ENCODE results near the gene DAB2IP.

Gene DAB2IP

DNA sequence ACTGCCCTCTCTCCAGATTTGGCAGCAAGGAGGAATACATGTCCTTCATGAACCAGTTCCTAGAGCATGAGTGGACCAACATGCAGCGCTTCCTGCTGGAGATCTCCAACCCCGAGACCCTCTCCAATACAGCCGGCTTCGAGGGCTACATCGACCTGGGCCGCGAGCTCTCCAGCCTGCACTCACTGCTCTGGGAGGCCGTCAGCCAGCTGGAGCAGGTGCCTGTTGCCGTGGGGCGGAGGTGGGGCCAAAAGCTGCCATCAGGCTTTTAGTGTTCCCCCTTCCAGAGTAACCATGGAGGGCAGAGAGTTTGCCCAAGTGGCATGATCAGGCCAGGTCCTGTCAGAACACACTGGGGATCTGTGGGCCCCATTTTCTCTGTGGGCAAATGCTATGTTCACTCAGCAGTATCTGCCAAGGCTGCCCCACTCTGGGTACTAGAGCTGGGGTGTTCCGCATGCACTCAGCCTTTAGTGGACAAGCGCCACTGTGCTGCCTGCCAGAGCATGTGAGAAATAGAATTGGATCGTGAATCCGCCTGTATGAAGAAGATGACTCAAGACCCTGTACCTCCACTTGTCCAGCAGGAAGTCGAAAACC lies 117.1 kb downstream of the DAB2IP start:
- H3K36me3 ChIP-seq (ENCODE audit: control insufficient read depth, insufficient read depth, low read length), result peaks cover 40% of the 10 kb centered on the region
- no peaks in the 10 kb centered on the region for H3K27me3 ChIP-seq (ENCODE audit: control insufficient read depth, insufficient read depth, low read length, poor library complexity, severe bottlenecking)
- no peak overlapping the region for H3K4me3 ChIP-seq (ENCODE audit: insufficient read depth, low read depth, low read length)
- H3K9me3 ChIP-seq (ENCODE audit: control insufficient read depth, low read length), result no peaks in the 10 kb centered on the region
- peaks cover 5% of the 10 kb centered on the region for H3K4me1 ChIP-seq (ENCODE audit: control insufficient read depth, insufficient read depth, low read length)
- peak overlapping the region; percentile 16 for H3K27ac ChIP-seq (ENCODE audit: insufficient read depth, low read depth, low read length, poor library complexity, severe bottlenecking)
- WGBS, 2 experiments, result 94 to 95% methylated on average over 15 of the region's 15 CpGs

DNA sequence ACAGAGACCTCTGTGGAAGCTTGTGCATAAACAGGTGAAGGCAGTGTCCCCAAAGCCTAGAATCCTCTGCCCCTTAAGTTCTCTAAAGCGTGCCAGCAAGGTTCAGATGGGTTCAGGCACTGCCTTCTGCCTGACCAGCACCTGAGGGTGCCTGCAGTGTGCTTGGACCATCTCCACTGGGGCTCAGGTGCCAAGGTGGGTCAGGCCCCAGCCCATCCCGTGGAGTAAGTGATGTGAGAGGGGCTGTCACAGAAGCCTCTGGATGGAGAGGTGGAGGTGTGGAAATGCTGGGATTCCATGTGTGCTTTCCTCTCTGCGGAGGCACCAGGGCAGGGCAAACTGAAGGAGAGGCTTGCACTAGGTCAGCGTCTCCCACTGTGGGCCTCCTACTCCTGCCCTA lies 118.5 kb downstream of the DAB2IP start:
- peaks cover 44% of the 10 kb centered on the region for H3K36me3 ChIP-seq (ENCODE audit: control insufficient read depth, insufficient read depth, low read length)
- peaks cover 5% of the 10 kb centered on the region for H3K4me1 ChIP-seq (ENCODE audit: control insufficient read depth, insufficient read depth, low read length)
- no peak overlapping the region for H3K27ac ChIP-seq (ENCODE audit: insufficient read depth, low read depth, low read length, poor library complexity, severe bottlenecking)
- WGBS, 2 experiments, result 94 to 96% methylated on average over 4 of the region's 4 CpGs
- H3K4me3 ChIP-seq (ENCODE audit: insufficient read depth, low read depth, low read length), result no peak overlapping the region
- no peaks in the 10 kb centered on the region for H3K27me3 ChIP-seq (ENCODE audit: control insufficient read depth, insufficient read depth, low read length, poor library complexity, severe bottlenecking)
- H3K9me3 ChIP-seq (ENCODE audit: control insufficient read depth, low read length), result no peaks in the 10 kb centered on the region

GRCh38 chr9:121770415-121771273 lies 119.2 kb downstream of the DAB2IP start:
- 95 to 96% methylated on average over 10 of the region's 10 CpGs for WGBS, 2 experiments
- peaks cover 5% of the 10 kb centered on the region for H3K4me1 ChIP-seq (ENCODE audit: control insufficient read depth, insufficient read depth, low read length)
- H3K27me3 ChIP-seq (ENCODE audit: control insufficient read depth, insufficient read depth, low read length, poor library complexity, severe bottlenecking), result no peaks in the 10 kb centered on the region
- no peak overlapping the region for H3K4me3 ChIP-seq (ENCODE audit: insufficient read depth, low read depth, low read length)
- no peaks in the 10 kb centered on the region for H3K9me3 ChIP-seq (ENCODE audit: control insufficient read depth, low read length)
- peaks cover 51% of the 10 kb centered on the region for H3K36me3 ChIP-seq (ENCODE audit: control insufficient read depth, insufficient read depth, low read length)
- H3K27ac ChIP-seq (ENCODE audit: insufficient read depth, low read depth, low read length, poor library complexity, severe bottlenecking), result no peak overlapping the region

GRCh38 chr9:121771418-121771817 lies 120.0 kb downstream of the DAB2IP start:
- H3K36me3 ChIP-seq (ENCODE audit: control insufficient read depth, insufficient read depth, low read length), result peaks cover 54% of the 10 kb centered on the region

DNA sequence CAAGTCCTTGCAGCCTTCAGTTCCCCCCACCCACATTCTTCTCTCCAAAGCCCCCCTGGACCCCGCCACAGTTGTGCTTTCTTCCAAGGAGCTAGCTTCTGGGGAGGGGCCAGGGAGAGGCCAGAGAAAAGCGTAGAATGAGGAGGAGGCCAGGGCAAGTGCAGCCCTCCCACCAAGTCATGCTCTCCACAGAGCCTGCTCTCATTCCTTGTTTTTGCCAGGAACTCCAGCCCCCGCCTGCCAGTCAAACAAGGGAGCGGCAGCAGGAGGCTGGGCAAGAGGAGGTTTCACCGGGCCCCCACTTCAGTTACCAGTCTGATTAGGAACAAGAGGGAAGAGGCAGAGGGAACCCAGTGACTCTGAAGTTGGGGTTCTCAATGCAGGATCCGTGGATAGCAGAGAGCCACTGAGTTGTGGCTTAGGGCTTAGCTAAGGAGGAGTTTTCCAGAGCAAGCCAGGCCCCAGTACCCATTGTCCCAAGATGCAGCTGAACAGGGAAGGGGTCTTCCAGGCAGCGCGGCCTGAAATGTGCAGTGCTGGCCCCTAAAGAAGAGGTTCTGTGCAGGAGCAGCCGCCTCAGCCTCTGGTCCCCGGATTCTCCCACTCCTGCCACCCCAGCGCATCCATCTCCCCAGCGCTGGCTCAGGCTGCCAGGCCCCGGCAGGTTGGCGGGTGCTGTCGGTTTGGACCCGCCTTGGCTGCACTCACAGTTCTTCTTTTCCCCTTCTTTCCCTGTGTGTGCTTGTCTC lies 120.6 kb downstream of the DAB2IP start:
- Histone ChIP-seq H3K36me3 (ENCODE audit: control insufficient read depth, insufficient read depth, low read length) (peaks cover 57% of the 10 kb centered on the region), H3K27me3 (ENCODE audit: control insufficient read depth, insufficient read depth, low read length, poor library complexity, severe bottlenecking) (no peaks in the 10 kb centered on the region), H3K9me3 (ENCODE audit: control insufficient read depth, low read length) (no peaks in the 10 kb centered on the region), H3K4me1 (ENCODE audit: control insufficient read depth, insufficient read depth, low read length) (peaks cover 5% of the 10 kb centered on the region), H3K4me3 (ENCODE audit: insufficient read depth, low read depth, low read length) (no peak overlapping the region), H3K27ac (ENCODE audit: insufficient read depth, low read depth, low read length, poor library complexity, severe bottlenecking) (peak overlapping the region; percentile 8)
- WGBS, 2 experiments, result 93 to 94% methylated on average over 16 of the region's 16 CpGs

More at GRCh38 chr9:121771418-121771817, 120.0 kb downstream of the DAB2IP start:
- Histone ChIP-seq H3K4me3 (ENCODE audit: insufficient read depth, low read depth, low read length) (no peak overlapping the region), H3K9me3 (ENCODE audit: control insufficient read depth, low read length) (no peaks in the 10 kb centered on the region), H3K27ac (ENCODE audit: insufficient read depth, low read depth, low read length, poor library complexity, severe bottlenecking) (peak overlapping the region; percentile 8), H3K27me3 (ENCODE audit: control insufficient read depth, insufficient read depth, low read length, poor library complexity, severe bottlenecking) (no peaks in the 10 kb centered on the region), H3K4me1 (ENCODE audit: control insufficient read depth, insufficient read depth, low read length) (peaks cover 5% of the 10 kb centered on the region)
- 88 to 90% methylated on average over 5 of the region's 5 CpGs for WGBS, 2 experiments

DNA sequence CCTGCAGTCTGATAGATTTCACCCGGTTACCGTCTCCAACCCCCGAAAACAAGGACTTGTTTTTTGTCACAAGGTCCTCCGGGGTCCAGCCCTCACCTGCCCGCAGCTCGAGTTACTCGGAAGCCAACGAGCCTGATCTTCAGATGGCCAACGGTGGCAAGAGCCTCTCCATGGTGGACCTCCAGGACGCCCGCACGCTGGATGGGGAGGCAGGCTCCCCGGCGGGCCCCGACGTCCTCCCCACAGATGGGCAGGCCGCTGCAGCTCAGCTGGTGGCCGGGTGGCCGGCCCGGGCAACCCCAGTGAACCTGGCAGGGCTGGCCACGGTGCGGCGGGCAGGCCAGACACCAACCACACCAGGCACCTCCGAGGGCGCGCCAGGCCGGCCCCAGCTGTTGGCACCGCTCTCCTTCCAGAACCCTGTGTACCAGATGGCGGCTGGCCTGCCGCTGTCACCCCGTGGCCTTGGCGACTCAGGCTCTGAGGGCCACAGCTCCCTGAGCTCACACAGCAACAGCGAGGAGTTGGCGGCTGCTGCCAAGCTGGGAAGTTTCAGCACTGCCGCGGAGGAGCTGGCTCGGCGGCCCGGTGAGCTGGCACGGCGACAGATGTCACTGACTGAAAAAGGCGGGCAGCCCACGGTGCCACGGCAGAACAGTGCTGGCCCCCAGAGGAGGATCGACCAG lies 121.3 kb downstream of the DAB2IP start:
- Histone ChIP-seq H3K4me1 (ENCODE audit: control insufficient read depth, insufficient read depth, low read length) (peaks cover 5% of the 10 kb centered on the region), H3K9me3 (ENCODE audit: control insufficient read depth, low read length) (no peaks in the 10 kb centered on the region), H3K4me3 (ENCODE audit: insufficient read depth, low read depth, low read length) (no peak overlapping the region), H3K27ac (ENCODE audit: insufficient read depth, low read depth, low read length, poor library complexity, severe bottlenecking) (no peak overlapping the region), H3K36me3 (ENCODE audit: control insufficient read depth, insufficient read depth, low read length) (peaks cover 60% of the 10 kb centered on the region), H3K27me3 (ENCODE audit: control insufficient read depth, insufficient read depth, low read length, poor library complexity, severe bottlenecking) (no peaks in the 10 kb centered on the region)
- 96 to 97% methylated on average over 45 of the region's 45 CpGs for WGBS, 2 experiments

- H3K9me3 ChIP-seq (ENCODE audit: control insufficient read depth, low read length), result no peaks in the 10 kb centered on the region
- peaks cover 60% of the 10 kb centered on the region for H3K36me3 ChIP-seq (ENCODE audit: control insufficient read depth, insufficient read depth, low read length)
- 94 to 95% methylated on average over 18 of the region's 18 CpGs for WGBS, 2 experiments
Measured at GRCh38 chr9:121773286-121773953, 122.0 kb downstream of the DAB2IP start.

GRCh38 chr9:121773954-121774714 lies 122.7 kb downstream of the DAB2IP start:
- Histone ChIP-seq H3K9me3 (ENCODE audit: control insufficient read depth, low read length) (no peaks in the 10 kb centered on the region), H3K27ac (ENCODE audit: insufficient read depth, low read depth, low read length, poor library complexity, severe bottlenecking) (no peak overlapping the region), H3K36me3 (ENCODE audit: control insufficient read depth, insufficient read depth, low read length) (peaks cover 53% of the 10 kb centered on the region), H3K4me3 (ENCODE audit: insufficient read depth, low read depth, low read length) (no peak overlapping the region), H3K27me3 (ENCODE audit: control insufficient read depth, insufficient read depth, low read length, poor library complexity, severe bottlenecking) (no peaks in the 10 kb centered on the region), H3K4me1 (ENCODE audit: control insufficient read depth, insufficient read depth, low read length) (peaks cover 7% of the 10 kb centered on the region)
- 96% methylated on average over 19 of the region's 19 CpGs for WGBS, 2 experiments

More at GRCh38 chr9:121773286-121773953, 122.0 kb downstream of the DAB2IP start:
- H3K4me1 ChIP-seq (ENCODE audit: control insufficient read depth, insufficient read depth, low read length), result peaks cover 5% of the 10 kb centered on the region
- no peaks in the 10 kb centered on the region for H3K27me3 ChIP-seq (ENCODE audit: control insufficient read depth, insufficient read depth, low read length, poor library complexity, severe bottlenecking)
- no peak overlapping the region for H3K27ac ChIP-seq (ENCODE audit: insufficient read depth, low read depth, low read length, poor library complexity, severe bottlenecking)
- H3K4me3 ChIP-seq (ENCODE audit: insufficient read depth, low read depth, low read length), result no peak overlapping the region

Measured in ectodermal cell (in vitro differentiated cells).